Measurements from ENCODE around the gene CCDC171. TPM values are rescaled to one million over a fixed set of nuclear protein-coding genes. Genes with fewer than 3 reads are reported as not detected.

CCDC171 gene
- total RNA-seq, 1 experiment from 2014 or later = 2.4 TPM

GRCh38 chr9:15717290-15717967, 164.6 kb downstream of the CCDC171 start:
- Histone ChIP-seq H4K91ac (ENCODE audit: insufficient read length, low read depth, low read length) (no peak overlapping the region), H3K27me3 (ENCODE audit: insufficient read depth, low read length) (no peaks in the 10 kb centered on the region), H4K20me1 (ENCODE audit: control insufficient read depth, insufficient read depth, insufficient read length) (no peaks in the 10 kb centered on the region), H2BK15ac (ENCODE audit: low read depth, low read length) (no peak overlapping the region), H3K79me2 (ENCODE audit: insufficient read depth, low read length) (no peaks in the 10 kb centered on the region), H3K79me1 (ENCODE audit: insufficient read depth, low read depth, low read length, poor library complexity, severe bottlenecking) (no peaks in the 10 kb centered on the region), H2BK5ac (ENCODE audit: insufficient read length, low read length) (no peak overlapping the region), H3K4me2 (ENCODE audit: insufficient read depth, insufficient read length, low read length) (no peak overlapping the region), H3K18ac (ENCODE audit: insufficient read length, low read depth, low read length) (no peak overlapping the region), H4K8ac (replicated peaks; ENCODE audit: insufficient read length, low read depth, low read length) (no peak overlapping the region), H2AK5ac (ENCODE audit: insufficient read length, low read length) (no peak overlapping the region), H2BK20ac (ENCODE audit: low read depth, low read length, poor library complexity, severe bottlenecking) (no peak overlapping the region), H3K4me1 (ENCODE audit: insufficient read depth, low read length) (no peaks in the 10 kb centered on the region), H3K27ac (ENCODE audit: insufficient read length, low read depth, low read length) (no peak overlapping the region), H3T11ph (ENCODE audit: low read length) (no peak overlapping the region), H3K56ac (ENCODE audit: insufficient read length, low read depth, low read length) (no peak overlapping the region), H3K9me3 (ENCODE audit: control insufficient read depth, low read depth, low read length) (no peaks in the 10 kb centered on the region), H3K9ac (ENCODE audit: extremely low read depth, insufficient read length, low read length) (no peak overlapping the region), H4K5ac (ENCODE audit: insufficient read length, low read depth, low read length) (no peak overlapping the region), H3K4ac (ENCODE audit: low read depth, low read length) (no peak overlapping the region), H2BK12ac (ENCODE audit: insufficient read length, low read depth, low read length) (no peak overlapping the region), H3K23me2 (ENCODE audit: insufficient read length, low read depth, low read length, poor library complexity, severe bottlenecking) (no peaks in the 10 kb centered on the region), H2BK120ac (ENCODE audit: low read depth, low read length, poor library complexity, severe bottlenecking) (no peak overlapping the region), H3K14ac (ENCODE audit: insufficient read depth, low read length) (no peak overlapping the region), H2AFZ (ENCODE audit: low read length) (no peak overlapping the region), H3K23ac (ENCODE audit: insufficient read length, low read depth, low read length) (no peak overlapping the region)
- WGBS (ENCODE audit: extremely low coverage, insufficient read length, low lambda C conversion rate) = no CpG with 5 or more reads among the region's 5 CpGs
- no peaks in the 10 kb centered on the region; a peak in 1 of 5 replicates for H3K9me3 Mint-ChIP-seq
- peaks cover 2 to 6% of the 10 kb centered on the region in 2 experiments; a peak in 1 of 4 replicates for H3K4me1 Mint-ChIP-seq
- no peaks in the 10 kb centered on the region for H3K27me3 Mint-ChIP-seq (ENCODE audit: low read depth)
- peak; percentile 29 for DNase-seq
- no peaks in the 10 kb centered on the region; a peak in 1 of 7 replicates for H3K36me3 Mint-ChIP-seq (ENCODE audit: insufficient read depth in 1 of 3, low read depth in 3 of 3)
- no peak overlapping the region for H3K4me3 Mint-ChIP-seq
- TF ChIP-seq CTCF (conservative IDR thresholded peaks at IDR 0.05) = no peak
- no peak overlapping the region for H3K27ac Mint-ChIP-seq

Data from H9 (cell line).